Gastrocnemius medialis (tissue), 4 donors: Measurements from ENCODE around the gene OPRL1.

Experiments
- POLR2A ChIP-seq, 2 donors: fragments of 450-650 bp; IDR thresholded peaks; one replicate each; pipeline ENCODE4 v1.6.1; 2017; ENCODE audit warnings: antibody characterized with exemption in 2 of 2, mild to moderate bottlenecking in 2 of 2, moderate library complexity in 2 of 2
- TF ChIP-seq, protein P1 (sequence below), 5 experiments: fragments of 450-650 bp in 3 of 5; fragments of 200-600 bp in 2 of 5; sonication (generic) in 2 of 5; IDR thresholded peaks in 4 of 5; conservative IDR thresholded peaks in 1 of 5; 1 replicate in 4 of 5; 2 replicates in 1 of 5; pipeline ENCODE4 v1.5.1; 2016 to 2019; ENCODE audit warnings: antibody characterized with exemption in 5 of 5, mild to moderate bottlenecking in 3 of 5, moderate library complexity in 3 of 5

GRCh38 chr20:64103871-64104666 lies 24.2 kb downstream of the OPRL1 start:
- TF ChIP-seq, protein P1, sequence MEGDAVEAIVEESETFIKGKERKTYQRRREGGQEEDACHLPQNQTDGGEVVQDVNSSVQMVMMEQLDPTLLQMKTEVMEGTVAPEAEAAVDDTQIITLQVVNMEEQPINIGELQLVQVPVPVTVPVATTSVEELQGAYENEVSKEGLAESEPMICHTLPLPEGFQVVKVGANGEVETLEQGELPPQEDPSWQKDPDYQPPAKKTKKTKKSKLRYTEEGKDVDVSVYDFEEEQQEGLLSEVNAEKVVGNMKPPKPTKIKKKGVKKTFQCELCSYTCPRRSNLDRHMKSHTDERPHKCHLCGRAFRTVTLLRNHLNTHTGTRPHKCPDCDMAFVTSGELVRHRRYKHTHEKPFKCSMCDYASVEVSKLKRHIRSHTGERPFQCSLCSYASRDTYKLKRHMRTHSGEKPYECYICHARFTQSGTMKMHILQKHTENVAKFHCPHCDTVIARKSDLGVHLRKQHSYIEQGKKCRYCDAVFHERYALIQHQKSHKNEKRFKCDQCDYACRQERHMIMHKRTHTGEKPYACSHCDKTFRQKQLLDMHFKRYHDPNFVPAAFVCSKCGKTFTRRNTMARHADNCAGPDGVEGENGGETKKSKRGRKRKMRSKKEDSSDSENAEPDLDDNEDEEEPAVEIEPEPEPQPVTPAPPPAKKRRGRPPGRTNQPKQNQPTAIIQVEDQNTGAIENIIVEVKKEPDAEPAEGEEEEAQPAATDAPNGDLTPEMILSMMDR (IDR thresholded peaks at IDR 0.05 in 4 of 5, conservative IDR thresholded peaks at IDR 0.05 in 1 of 5), result no peak
- TF ChIP-seq POLR2A (IDR thresholded peaks at IDR 0.05), result no peak
